IPS-20b (cell line): ENCODE data around the gene GRK4.
"Not testable (repeated sequence)": the region's sequence is repeated elsewhere in the genome, so short reads cannot be mapped to it uniquely, and the experiment has no call there.

Experiments
- H3K27ac ChIP-seq: one replicate; pipeline ENCODE4 v1.5.1; 2013; ENCODE audit warnings: low read length
- H3K27me3 ChIP-seq: 2 replicates; pipeline ENCODE4 v1.6.1; 2013; ENCODE audit warnings: mild to moderate bottlenecking, low read length, inconsistent platforms; ENCODE audit not compliant: insufficient read depth
- H3K36me3 ChIP-seq: 2 replicates; pipeline ENCODE4 v1.6.1; 2013; ENCODE audit warnings: low read depth, mild to moderate bottlenecking, inconsistent platforms, low read length, moderate library complexity; ENCODE audit not compliant: insufficient read depth
- H3K4me1 ChIP-seq: 2 replicates; pipeline ENCODE4 v1.6.1; 2013; ENCODE audit warnings: mild to moderate bottlenecking, control low read depth, inconsistent platforms, low read length, moderate library complexity; ENCODE audit not compliant: insufficient read depth
- H3K4me3 ChIP-seq: 2 replicates; pipeline ENCODE4 v1.5.1; 2013; ENCODE audit warnings: mild to moderate bottlenecking, low read length, inconsistent platforms
- H3K9ac ChIP-seq: 2 replicates; pipeline ENCODE4 v1.6.1; 2013; ENCODE audit warnings: low read depth, mild to moderate bottlenecking, inconsistent platforms, low read length, moderate library complexity
- H3K9me3 ChIP-seq: 2 replicates; pipeline ENCODE4 v1.6.1; 2013; ENCODE audit warnings: mild to moderate bottlenecking, low read depth, low read length, inconsistent platforms; ENCODE audit not compliant: insufficient read depth

Gene GRK4

GRCh38 chr4:2981256-2981819, 18.0 kb downstream of the GRK4 start:
- Histone ChIP-seq H3K27me3 (no peaks in the 10 kb centered on the region), H3K27ac (no peak overlapping the region), H3K9ac (no peak overlapping the region), H3K9me3 (peaks cover 15% of the 10 kb centered on the region), H3K4me3 (no peak overlapping the region), H3K4me1 (no peaks in the 10 kb centered on the region; the same call in 1 of the 2 replicates), H3K36me3 (no peaks in the 10 kb centered on the region)

- no peak overlapping the region for H3K4me3 ChIP-seq
- no peak overlapping the region for H3K27ac ChIP-seq
Observed at GRCh38 chr4:2982012-2982411, 18.6 kb downstream of the GRK4 start.

GRCh38 chr4:2983715-2984114, 20.3 kb downstream of the GRK4 start:
- not testable (repeated sequence) for H3K27me3 ChIP-seq, H3K4me3 ChIP-seq, H3K4me1 ChIP-seq, H3K9ac ChIP-seq, H3K27ac ChIP-seq, H3K36me3 ChIP-seq
- peaks cover 15% of the 10 kb centered on the region for H3K9me3 ChIP-seq

More at GRCh38 chr4:2982012-2982411, 18.6 kb downstream of the GRK4 start:
- Histone ChIP-seq H3K36me3 (no peaks in the 10 kb centered on the region), H3K9ac (no peak overlapping the region), H3K9me3 (peaks cover 15% of the 10 kb centered on the region), H3K4me1 (no peaks in the 10 kb centered on the region; the same call in 1 of the 2 replicates), H3K27me3 (no peaks in the 10 kb centered on the region)

- Histone ChIP-seq H3K9ac (no peak overlapping the region), H3K27ac (no peak overlapping the region), H3K27me3 (no peaks in the 10 kb centered on the region), H3K4me1 (no peaks in the 10 kb centered on the region), H3K36me3 (no peaks in the 10 kb centered on the region), H3K4me3 (no peak overlapping the region), H3K9me3 (no peaks in the 10 kb centered on the region)
Observed at GRCh38 chr4:2991243-2991642, 27.9 kb downstream of the GRK4 start.

- H3K9ac ChIP-seq = no peak overlapping the region
- H3K9me3 ChIP-seq = no peaks in the 10 kb centered on the region
- H3K4me1 ChIP-seq = no peaks in the 10 kb centered on the region
- no peak overlapping the region for H3K27ac ChIP-seq
- H3K36me3 ChIP-seq = no peaks in the 10 kb centered on the region
- no peaks in the 10 kb centered on the region for H3K27me3 ChIP-seq
- no peak overlapping the region for H3K4me3 ChIP-seq
Observed at GRCh38 chr4:2994917-2995316, 31.5 kb downstream of the GRK4 start.

- Histone ChIP-seq H3K9ac (no peak overlapping the region), H3K27me3 (no peaks in the 10 kb centered on the region)
Observed at GRCh38 chr4:2995546-2996265, 32.3 kb downstream of the GRK4 start.

GRCh38 chr4:2996415-2996814, 33.0 kb downstream of the GRK4 start:
- Histone ChIP-seq H3K4me1 (no peaks in the 10 kb centered on the region), H3K9ac (no peak overlapping the region), H3K9me3 (no peaks in the 10 kb centered on the region), H3K4me3 (no peak overlapping the region), H3K36me3 (no peaks in the 10 kb centered on the region), H3K27ac (no peak overlapping the region), H3K27me3 (no peaks in the 10 kb centered on the region)

More at GRCh38 chr4:2995546-2996265, 32.3 kb downstream of the GRK4 start:
- Histone ChIP-seq H3K27ac (no peak overlapping the region), H3K36me3 (no peaks in the 10 kb centered on the region), H3K4me1 (no peaks in the 10 kb centered on the region), H3K4me3 (no peak overlapping the region), H3K9me3 (no peaks in the 10 kb centered on the region)

GRCh38 chr4:3007724-3008123, 44.4 kb downstream of the GRK4 start:
- H3K9ac ChIP-seq = no peak overlapping the region
- no peaks in the 10 kb centered on the region for H3K27me3 ChIP-seq
- H3K27ac ChIP-seq = no peak overlapping the region
- no peaks in the 10 kb centered on the region for H3K4me1 ChIP-seq
- H3K4me3 ChIP-seq = no peak overlapping the region
- H3K9me3 ChIP-seq = no peaks in the 10 kb centered on the region
- no peaks in the 10 kb centered on the region for H3K36me3 ChIP-seq

GRCh38 chr4:3009422-3009821, 46.1 kb downstream of the GRK4 start:
- no peak overlapping the region for H3K4me3 ChIP-seq
- H3K27me3 ChIP-seq = no peaks in the 10 kb centered on the region
- no peak overlapping the region for H3K9ac ChIP-seq
- no peaks in the 10 kb centered on the region for H3K4me1 ChIP-seq
- no peak overlapping the region for H3K27ac ChIP-seq
- H3K36me3 ChIP-seq = no peaks in the 10 kb centered on the region
- no peaks in the 10 kb centered on the region for H3K9me3 ChIP-seq

- no peak overlapping the region for H3K27ac ChIP-seq
- no peaks in the 10 kb centered on the region for H3K36me3 ChIP-seq
- H3K9me3 ChIP-seq = no peaks in the 10 kb centered on the region
Observed at GRCh38 chr4:3010577-3010976, 47.2 kb downstream of the GRK4 start.

GRCh38 chr4:3010998-3011397, 47.6 kb downstream of the GRK4 start:
- Histone ChIP-seq H3K9me3 (no peaks in the 10 kb centered on the region), H3K27me3 (no peaks in the 10 kb centered on the region), H3K36me3 (no peaks in the 10 kb centered on the region), H3K4me1 (no peaks in the 10 kb centered on the region), H3K9ac (no peak overlapping the region), H3K4me3 (no peak overlapping the region), H3K27ac (no peak overlapping the region)

More at GRCh38 chr4:3010577-3010976, 47.2 kb downstream of the GRK4 start:
- no peak overlapping the region for H3K4me3 ChIP-seq
- no peak overlapping the region for H3K9ac ChIP-seq
- H3K4me1 ChIP-seq = no peaks in the 10 kb centered on the region
- H3K27me3 ChIP-seq = no peaks in the 10 kb centered on the region

GRCh38 chr4:3011456-3012220, 48.3 kb downstream of the GRK4 start:
- Histone ChIP-seq H3K4me1 (no peaks in the 10 kb centered on the region), H3K9me3 (no peaks in the 10 kb centered on the region), H3K9ac (no peak overlapping the region), H3K27me3 (no peaks in the 10 kb centered on the region), H3K27ac (no peak overlapping the region), H3K36me3 (no peaks in the 10 kb centered on the region), H3K4me3 (no peak overlapping the region)
